ENCODE data around the gene GIMAP8.
"Not testable (repeated sequence)": the region's sequence is repeated elsewhere in the genome, so short reads cannot be mapped to it uniquely, and the experiment has no call there.

GIMAP8 gene

GRCh38 chr7:150453181-150453580 lies 2.8 kb downstream of the GIMAP8 start:
- TF ChIP-seq ZNF274 (IDR thresholded peaks at IDR 0.05; ENCODE audit: low read depth, low read length): no peak
- no peak overlapping the region for H3K4me3 ChIP-seq (ENCODE audit: low read length)

GRCh38 chr7:150453892-150454291 lies 3.5 kb downstream of the GIMAP8 start:
- no peak for TF ChIP-seq ZNF274 (IDR thresholded peaks at IDR 0.05; ENCODE audit: low read depth, low read length)
- no peak overlapping the region for H3K4me3 ChIP-seq (ENCODE audit: low read length)

- H3K4me3 ChIP-seq (ENCODE audit: low read length): not testable (repeated sequence)
Observed at GRCh38 chr7:150457064-150457463, 6.6 kb downstream of the GIMAP8 start.

GRCh38 chr7:150458235-150458634 lies 7.8 kb downstream of the GIMAP8 start:
- TF ChIP-seq ZNF274 (IDR thresholded peaks at IDR 0.05; ENCODE audit: low read depth, low read length): no peak
- no peak overlapping the region for H3K4me3 ChIP-seq (ENCODE audit: low read length)

- TF ChIP-seq ZNF274 (IDR thresholded peaks at IDR 0.05; ENCODE audit: low read depth, low read length): no peak
- H3K4me3 ChIP-seq (ENCODE audit: low read length): no peak overlapping the region
Observed at GRCh38 chr7:150458756-150459155, 8.3 kb downstream of the GIMAP8 start.

GRCh38 chr7:150461520-150461919 lies 11.1 kb downstream of the GIMAP8 start:
- H3K4me3 ChIP-seq (ENCODE audit: low read length): no peak overlapping the region
- TF ChIP-seq ZNF274 (IDR thresholded peaks at IDR 0.05; ENCODE audit: low read depth, low read length): no peak

- no peak overlapping the region for H3K4me3 ChIP-seq (ENCODE audit: low read length)
- TF ChIP-seq ZNF274 (IDR thresholded peaks at IDR 0.05; ENCODE audit: low read depth, low read length): no peak
Observed at GRCh38 chr7:150462413-150462812, 12.0 kb downstream of the GIMAP8 start.

- TF ChIP-seq ZNF274 (IDR thresholded peaks at IDR 0.05; ENCODE audit: low read depth, low read length): no peak
Observed at GRCh38 chr7:150463461-150463860, 13.0 kb downstream of the GIMAP8 start.

GRCh38 chr7:150464962-150465361 lies 14.5 kb downstream of the GIMAP8 start:
- H3K4me3 ChIP-seq (ENCODE audit: low read length): no peak overlapping the region

More at GRCh38 chr7:150463461-150463860, 13.0 kb downstream of the GIMAP8 start:
- H3K4me3 ChIP-seq (ENCODE audit: low read length): no peak overlapping the region

GRCh38 chr7:150465414-150465813 lies 15.0 kb downstream of the GIMAP8 start:
- TF ChIP-seq ZNF274 (IDR thresholded peaks at IDR 0.05; ENCODE audit: low read depth, low read length): no peak
- H3K4me3 ChIP-seq (ENCODE audit: low read length): no peak overlapping the region

More at GRCh38 chr7:150464962-150465361, 14.5 kb downstream of the GIMAP8 start:
- no peak for TF ChIP-seq ZNF274 (IDR thresholded peaks at IDR 0.05; ENCODE audit: low read depth, low read length)

- H3K4me3 ChIP-seq (ENCODE audit: low read length): no peak overlapping the region
- TF ChIP-seq ZNF274 (IDR thresholded peaks at IDR 0.05; ENCODE audit: low read depth, low read length): no peak
Observed at GRCh38 chr7:150466477-150466876, 16.0 kb downstream of the GIMAP8 start.

- no peak for TF ChIP-seq ZNF274 (IDR thresholded peaks at IDR 0.05; ENCODE audit: low read depth, low read length)
- no peak overlapping the region for H3K4me3 ChIP-seq (ENCODE audit: low read length)
Observed at GRCh38 chr7:150468241-150468640, 17.8 kb downstream of the GIMAP8 start.

GRCh38 chr7:150471886-150472285 lies 21.5 kb downstream of the GIMAP8 start:
- no peak for TF ChIP-seq ZNF274 (IDR thresholded peaks at IDR 0.05; ENCODE audit: low read depth, low read length)
- H3K4me3 ChIP-seq (ENCODE audit: low read length): no peak overlapping the region

GRCh38 chr7:150473902-150474301 lies 23.5 kb downstream of the GIMAP8 start:
- H3K4me3 ChIP-seq (ENCODE audit: low read length): no peak overlapping the region
- no peak for TF ChIP-seq ZNF274 (IDR thresholded peaks at IDR 0.05; ENCODE audit: low read depth, low read length)

GRCh38 chr7:150476285-150476684 lies 25.9 kb downstream of the GIMAP8 start:
- no peak for TF ChIP-seq ZNF274 (IDR thresholded peaks at IDR 0.05; ENCODE audit: low read depth, low read length)
- no peak overlapping the region for H3K4me3 ChIP-seq (ENCODE audit: low read length)

- H3K4me3 ChIP-seq (ENCODE audit: low read length): no peak overlapping the region
- TF ChIP-seq ZNF274 (IDR thresholded peaks at IDR 0.05; ENCODE audit: low read depth, low read length): no peak
Observed at GRCh38 chr7:150476819-150477631, 26.6 kb downstream of the GIMAP8 start.

Measured in GM08714 (cell line).